GM13976 (cell line): ENCODE measurements around the gene GNG2.

Source experiments
- DNase-seq: peaks from one replicate; pipeline ENCODE4 v3.0.0; 2012; ENCODE audit warnings: low spot score
- CTCF ChIP-seq: IDR thresholded peaks from 2 replicates; pipeline ENCODE4 v1.5.1; 2012; ENCODE audit warnings: borderline replicate concordance, mild to moderate bottlenecking; ENCODE audit not compliant: insufficient read depth; ENCODE audit errors: extremely low read depth, missing control alignments, control extremely low read depth
- in situ Hi-C: fragments of 300-500 bp; cut with MboI; formaldehyde crosslinking; loops from one replicate; pipeline ENCODE4 v1.12.0; 2022; ENCODE audit warnings: low sequenced_read_pairs, mixed read lengths, inconsistent platforms; ENCODE audit not compliant: unreplicated experiment

GNG2 gene

GRCh38 chr14:51880835-51881580 is 20.6 kb downstream of the GNG2 start:
- in situ Hi-C loops, result no loop called here
- DNase-seq, result no peak
- TF ChIP-seq CTCF, result no peak

DNA sequence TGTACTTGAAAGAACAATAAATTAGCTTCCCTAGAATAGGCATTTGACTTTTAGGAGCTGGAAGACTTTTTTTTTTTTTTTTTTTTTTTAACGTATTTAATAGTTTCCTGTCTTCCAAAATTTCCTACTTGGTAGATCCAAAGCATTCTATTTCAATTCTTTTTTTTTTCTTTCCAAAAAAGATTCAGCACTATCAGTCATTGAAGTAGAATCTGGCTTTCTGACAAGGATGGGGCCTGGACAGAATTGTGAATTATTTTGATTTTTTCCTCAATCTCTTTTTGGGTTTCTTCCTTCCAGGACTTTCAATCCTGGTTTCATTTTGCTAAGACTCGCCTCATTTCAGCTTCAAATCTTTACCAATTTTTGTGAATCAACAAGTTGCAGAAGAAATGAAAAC is 21.2 kb downstream of the GNG2 start:
- no peak for DNase-seq
- in situ Hi-C loops, result no loop called here
- no peak for TF ChIP-seq CTCF

- in situ Hi-C loops, result no loop called here
- TF ChIP-seq CTCF, result no peak
- no peak for DNase-seq
Observed at GRCh38 chr14:51883232-51883631, 22.8 kb downstream of the GNG2 start.

- no peak for TF ChIP-seq CTCF
- in situ Hi-C loops, result no loop called here
- DNase-seq, result peak; percentile 32
Observed at GRCh38 chr14:51884086-51884927, 23.9 kb downstream of the GNG2 start.

- no peak for TF ChIP-seq CTCF
- no peak for DNase-seq
- in situ Hi-C loops, result no loop called here
Observed at GRCh38 chr14:51889851-51890250, 29.4 kb downstream of the GNG2 start.

GRCh38 chr14:51894250-51894649 is 33.8 kb downstream of the GNG2 start:
- DNase-seq, result no peak
- in situ Hi-C loops, result no loop called here
- TF ChIP-seq CTCF, result no peak
